Loucy (cell line): ENCODE data around the gene GIMAP6.

ENCODE experiments used
- EZH2phosphoT487 ChIP-seq: fragments of 200-600 bp; IDR thresholded peaks from 2 replicates; pipeline ENCODE4 v1.6.1; 2018; ENCODE audit warnings: antibody characterized with exemption, mild to moderate bottlenecking, moderate library complexity, borderline replicate concordance
- TF ChIP-seq, protein P1 (sequence below): fragments of 200-600 bp; sonication (generic); conservative IDR thresholded peaks from 2 replicates; pipeline ENCODE4 v1.5.1; 2014; ENCODE audit warnings: mild to moderate bottlenecking, antibody characterized with exemption, low read length

DNA sequence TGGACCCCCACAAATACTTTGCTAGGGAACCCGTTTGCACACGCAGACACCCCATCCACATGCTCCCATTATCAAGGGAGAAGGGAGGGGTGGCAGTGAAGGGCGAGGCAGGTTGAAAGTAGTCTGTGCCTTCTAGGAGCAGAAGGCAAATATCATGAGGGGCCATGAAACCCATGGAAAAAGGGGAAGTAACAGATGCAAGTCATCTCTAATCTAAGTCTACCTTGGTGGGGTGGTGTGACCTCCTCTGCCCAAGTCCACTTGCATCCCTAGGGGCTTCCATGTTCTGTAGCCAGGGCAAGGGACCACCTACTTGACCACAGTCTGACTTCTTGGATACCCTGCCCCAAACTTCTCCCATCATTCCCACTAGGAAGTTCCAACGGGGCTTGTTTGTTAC lies 5.5 kb downstream of the GIMAP6 start:
- TF ChIP-seq, protein P1, sequence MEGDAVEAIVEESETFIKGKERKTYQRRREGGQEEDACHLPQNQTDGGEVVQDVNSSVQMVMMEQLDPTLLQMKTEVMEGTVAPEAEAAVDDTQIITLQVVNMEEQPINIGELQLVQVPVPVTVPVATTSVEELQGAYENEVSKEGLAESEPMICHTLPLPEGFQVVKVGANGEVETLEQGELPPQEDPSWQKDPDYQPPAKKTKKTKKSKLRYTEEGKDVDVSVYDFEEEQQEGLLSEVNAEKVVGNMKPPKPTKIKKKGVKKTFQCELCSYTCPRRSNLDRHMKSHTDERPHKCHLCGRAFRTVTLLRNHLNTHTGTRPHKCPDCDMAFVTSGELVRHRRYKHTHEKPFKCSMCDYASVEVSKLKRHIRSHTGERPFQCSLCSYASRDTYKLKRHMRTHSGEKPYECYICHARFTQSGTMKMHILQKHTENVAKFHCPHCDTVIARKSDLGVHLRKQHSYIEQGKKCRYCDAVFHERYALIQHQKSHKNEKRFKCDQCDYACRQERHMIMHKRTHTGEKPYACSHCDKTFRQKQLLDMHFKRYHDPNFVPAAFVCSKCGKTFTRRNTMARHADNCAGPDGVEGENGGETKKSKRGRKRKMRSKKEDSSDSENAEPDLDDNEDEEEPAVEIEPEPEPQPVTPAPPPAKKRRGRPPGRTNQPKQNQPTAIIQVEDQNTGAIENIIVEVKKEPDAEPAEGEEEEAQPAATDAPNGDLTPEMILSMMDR, result no peak
- no peak for TF ChIP-seq EZH2phosphoT487
